Heart left ventricle (tissue), 13 donors: ENCODE measurements around the gene RNH1.

Source experiments
- POLR2A ChIP-seq, 2 donors: fragments of 450-650 bp; IDR thresholded peaks; one replicate each; pipeline ENCODE4 v1.6.1; 2017; ENCODE audit warnings: antibody characterized with exemption in 2 of 2, mild to moderate bottlenecking in 2 of 2, moderate library complexity in 2 of 2
- TF ChIP-seq, protein P1 (sequence below), 12 donors: fragments of 200-600 bp; sonication (generic) in 4 of 12; IDR thresholded peaks; one replicate each; pipeline versions ENCODE4 v1.5.0 to v1.8.0; 2018 to 2022; ENCODE audit warnings: antibody characterized with exemption in 12 of 12, mild to moderate bottlenecking in 5 of 12
- donor health status: ischemic (EF 13 %, LVEDD 7.1; RV severe dilation, severe dysfunction).
- donor health status: DM: no; HTN: yes; CAD: no.
- donor health status: DM: no; HTN: no; CAD: no.
- donor health status: ischemic (EF 25% LVEDD 6.9; RV normal size, moderate dysfunction).
- donor health status: ischemic (EF 25% LVEDD 5.7; RV mildly dilated, moderate dysfunction).
- donor health status: ischemic (EF 35%, LVEDD 5.7; RV mildly dilated, moderate dysfunction).
- donor health status: nonischemic (EF 11% LVEDD 7.7; RV severe dilation, severe dysfunction).
- donor health status: DM: yes; HTN: yes; CAD: no.
- donor health status: PGD.
- donor health status: ischemic (EF 29% LVEDD 5.4; RV normal size, mild dysfunction).
- donor health status: nonischemic (EF 23%, LVEDD 6.1; RV moderate dilation, normal function).

DNA sequence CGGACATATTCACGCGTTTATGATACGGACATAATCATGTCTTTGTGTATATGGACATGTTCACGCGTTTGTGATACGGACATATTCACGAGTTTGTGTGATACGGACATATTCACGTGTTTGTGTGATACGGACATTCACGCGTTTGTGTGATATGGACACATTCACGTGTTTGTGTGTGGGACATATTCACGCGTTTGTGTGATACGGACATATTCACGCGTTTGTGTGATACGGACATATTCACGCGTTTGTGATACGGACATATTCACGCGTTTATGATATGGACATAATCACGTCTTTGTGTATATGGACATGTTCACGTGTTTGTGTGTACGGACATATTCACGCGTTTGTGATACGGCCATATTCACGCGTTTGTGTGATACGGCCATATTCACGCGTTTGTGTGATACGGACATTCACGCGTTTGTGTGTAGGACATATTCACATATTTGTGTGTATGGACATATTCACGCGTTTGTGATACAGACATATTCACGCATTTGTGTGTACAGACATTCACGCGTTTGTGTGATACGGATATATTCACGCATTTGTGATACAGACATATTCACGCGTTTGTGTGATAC, 32.0 kb downstream of the RNH1 start:
- TF ChIP-seq, protein P1, sequence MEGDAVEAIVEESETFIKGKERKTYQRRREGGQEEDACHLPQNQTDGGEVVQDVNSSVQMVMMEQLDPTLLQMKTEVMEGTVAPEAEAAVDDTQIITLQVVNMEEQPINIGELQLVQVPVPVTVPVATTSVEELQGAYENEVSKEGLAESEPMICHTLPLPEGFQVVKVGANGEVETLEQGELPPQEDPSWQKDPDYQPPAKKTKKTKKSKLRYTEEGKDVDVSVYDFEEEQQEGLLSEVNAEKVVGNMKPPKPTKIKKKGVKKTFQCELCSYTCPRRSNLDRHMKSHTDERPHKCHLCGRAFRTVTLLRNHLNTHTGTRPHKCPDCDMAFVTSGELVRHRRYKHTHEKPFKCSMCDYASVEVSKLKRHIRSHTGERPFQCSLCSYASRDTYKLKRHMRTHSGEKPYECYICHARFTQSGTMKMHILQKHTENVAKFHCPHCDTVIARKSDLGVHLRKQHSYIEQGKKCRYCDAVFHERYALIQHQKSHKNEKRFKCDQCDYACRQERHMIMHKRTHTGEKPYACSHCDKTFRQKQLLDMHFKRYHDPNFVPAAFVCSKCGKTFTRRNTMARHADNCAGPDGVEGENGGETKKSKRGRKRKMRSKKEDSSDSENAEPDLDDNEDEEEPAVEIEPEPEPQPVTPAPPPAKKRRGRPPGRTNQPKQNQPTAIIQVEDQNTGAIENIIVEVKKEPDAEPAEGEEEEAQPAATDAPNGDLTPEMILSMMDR (IDR thresholded peaks at IDR 0.05), result no peak
- TF ChIP-seq POLR2A (IDR thresholded peaks at IDR 0.05), result no peak
